Measurements from ENCODE around the gene SLC26A1.

The SLC26A1 gene

GRCh38 chr4:1012034-1012739, 19.0 kb upstream of the SLC26A1 start:
- TF ChIP-seq GATA3 (IDR thresholded peaks at IDR 0.05; ENCODE audit: low read depth, low read length) (no peak), GATA2 (IDR thresholded peaks at IDR 0.05; ENCODE audit: low read depth, low read length) (no peak)

- TF ChIP-seq GATA2 (IDR thresholded peaks at IDR 0.05; ENCODE audit: low read depth, low read length) (no peak), GATA3 (IDR thresholded peaks at IDR 0.05; ENCODE audit: low read depth, low read length) (no peak)
Measured at GRCh38 chr4:1011666-1012033, 18.4 kb upstream of the SLC26A1 start.

GRCh38 chr4:1011022-1011665, 17.9 kb upstream of the SLC26A1 start, which contains the start of gene FGFRL1:
Gene FGFRL1, plus strand, starts transcription at chr4:1011626. Its CDS starts 860 bp downstream, at chr4:1012486.
- no peak for TF ChIP-seq GATA3 (IDR thresholded peaks at IDR 0.05; ENCODE audit: low read depth, low read length)
- no peak for TF ChIP-seq GATA2 (IDR thresholded peaks at IDR 0.05; ENCODE audit: low read depth, low read length)

GRCh38 chr4:1010395-1011021, 17.3 kb upstream of the SLC26A1 start:
- no peak for TF ChIP-seq GATA2 (IDR thresholded peaks at IDR 0.05; ENCODE audit: low read depth, low read length)
- TF ChIP-seq GATA3 (IDR thresholded peaks at IDR 0.05; ENCODE audit: low read depth, low read length): no peak

GRCh38 chr4:1009542-1010394, 16.6 kb upstream of the SLC26A1 start:
- no peak for TF ChIP-seq GATA2 (IDR thresholded peaks at IDR 0.05; ENCODE audit: low read depth, low read length)
- TF ChIP-seq GATA3 (IDR thresholded peaks at IDR 0.05; ENCODE audit: low read depth, low read length): no peak

GRCh38 chr4:1008840-1009541, 15.8 kb upstream of the SLC26A1 start:
- TF ChIP-seq GATA2 (IDR thresholded peaks at IDR 0.05; ENCODE audit: low read depth, low read length) (no peak), GATA3 (IDR thresholded peaks at IDR 0.05; ENCODE audit: low read depth, low read length) (no peak)

GRCh38 chr4:1006856-1007255, 13.7 kb upstream of the SLC26A1 start:
- no peak for TF ChIP-seq GATA3 (IDR thresholded peaks at IDR 0.05; ENCODE audit: low read depth, low read length)
- no peak for TF ChIP-seq GATA2 (IDR thresholded peaks at IDR 0.05; ENCODE audit: low read depth, low read length)

- TF ChIP-seq GATA2 (IDR thresholded peaks at IDR 0.05; ENCODE audit: low read depth, low read length) (no peak), GATA3 (IDR thresholded peaks at IDR 0.05; ENCODE audit: low read depth, low read length) (no peak)
Measured at GRCh38 chr4:1004557-1005485, 11.6 kb upstream of the SLC26A1 start.

- TF ChIP-seq GATA2 (IDR thresholded peaks at IDR 0.05; ENCODE audit: low read depth, low read length): no peak
- TF ChIP-seq GATA3 (IDR thresholded peaks at IDR 0.05; ENCODE audit: low read depth, low read length): no peak
Measured at GRCh38 chr4:1004071-1004418, 10.8 kb upstream of the SLC26A1 start.

GRCh38 chr4:1003271-1004070, 10.3 kb upstream of the SLC26A1 start:
- TF ChIP-seq GATA3 (IDR thresholded peaks at IDR 0.05; ENCODE audit: low read depth, low read length) (no peak), GATA2 (IDR thresholded peaks at IDR 0.05; ENCODE audit: low read depth, low read length) (no peak)

GRCh38 chr4:1002631-1003251, 9.5 kb upstream of the SLC26A1 start:
- TF ChIP-seq GATA2 (IDR thresholded peaks at IDR 0.05; ENCODE audit: low read depth, low read length) (no peak), GATA3 (IDR thresholded peaks at IDR 0.05; ENCODE audit: low read depth, low read length) (no peak)

All from SH-SY5Y (cell line).